NCI-H446 treated with DMSO at 0.1 percent for 48 hours (cell line): Measurements from ENCODE around the gene NADSYN1.

Experiments used
- DNase-seq: peaks from one replicate; lab custom pipeline; 2025; lab: John Stamatoyannopoulos, UW

The NADSYN1 gene

GRCh38 chr11:71491531-71491930 is 38.5 kb downstream of the NADSYN1 start:
- no peak for DNase-seq

GRCh38 chr11:71491940-71492339 is 38.9 kb downstream of the NADSYN1 start:
- no peak for DNase-seq

GRCh38 chr11:71495286-71496230 is 42.6 kb downstream of the NADSYN1 start:
- no peak for DNase-seq

- DNase-seq, result no peak
Measured at GRCh38 chr11:71496421-71496820, 43.4 kb downstream of the NADSYN1 start.

- no peak for DNase-seq
Measured at GRCh38 chr11:71498091-71498490, 45.1 kb downstream of the NADSYN1 start.

- no peak for DNase-seq
Measured at GRCh38 chr11:71499125-71499524, 46.1 kb downstream of the NADSYN1 start.

GRCh38 chr11:71499546-71499945 is 46.5 kb downstream of the NADSYN1 start:
- DNase-seq, result no peak

- DNase-seq, result no peak
Measured at GRCh38 chr11:71500601-71501021, 47.6 kb downstream of the NADSYN1 start.

GRCh38 chr11:71501071-71501985 is 48.3 kb downstream of the NADSYN1 start:
- no peak for DNase-seq

- no peak for DNase-seq
Measured at GRCh38 chr11:71502026-71502425, 49.0 kb downstream of the NADSYN1 start.

GRCh38 chr11:71502871-71503435 is 50.0 kb downstream of the NADSYN1 start:
- DNase-seq, result no peak

GRCh38 chr11:71504531-71504930 is 51.5 kb downstream of the NADSYN1 start:
- DNase-seq, result no peak

- DNase-seq, result no peak
Measured at GRCh38 chr11:71505001-71505400, 52.0 kb downstream of the NADSYN1 start.

- DNase-seq, result no peak
Measured at GRCh38 chr11:71505781-71506180, 52.8 kb downstream of the NADSYN1 start.

GRCh38 chr11:71507102-71507501 is 54.1 kb downstream of the NADSYN1 start:
- no peak for DNase-seq

- DNase-seq, result no peak
Measured at GRCh38 chr11:71518506-71519471, 65.8 kb downstream of the NADSYN1 start.

- no peak for DNase-seq
Measured at GRCh38 chr11:71519546-71519945, 66.5 kb downstream of the NADSYN1 start.

- DNase-seq, result no peak
Measured at GRCh38 chr11:71525188-71525937, 72.4 kb downstream of the NADSYN1 start.

- DNase-seq, result no peak
Measured at GRCh38 chr11:71525938-71526495, 73.0 kb downstream of the NADSYN1 start.
